ENCODE results near the gene KIAA0930.

Gene KIAA0930

GRCh38 chr22:45221201-45221600 lies 19.5 kb downstream of the KIAA0930 start:
- Histone ChIP-seq H3K36me3 (ENCODE audit: insufficient read depth, low read length) (no peaks in the 10 kb centered on the region), H3K4me1 (ENCODE audit: insufficient read depth, low read length, severe bottlenecking) (no peaks in the 10 kb centered on the region), H3K4me3 (ENCODE audit: low read depth, low read length, poor library complexity, severe bottlenecking) (no peak overlapping the region), H3K9me2 (ENCODE audit: low read depth, low read length) (no peaks in the 10 kb centered on the region), H3K9ac (ENCODE audit: low read length) (no peak overlapping the region), H3K4me2 (ENCODE audit: low read length) (no peak overlapping the region), H3K79me2 (ENCODE audit: insufficient read depth, low read length) (no peaks in the 10 kb centered on the region), H3F3A (ENCODE audit: insufficient read depth, low read length) (no peaks in the 10 kb centered on the region), H2AFZ (ENCODE audit: low read length) (no peak overlapping the region), H4K20me1 (ENCODE audit: insufficient read depth, low read length) (no peaks in the 10 kb centered on the region), H3K27ac (ENCODE audit: low read depth, low read length, poor library complexity, severe bottlenecking) (no peak overlapping the region), H3K9me3 (ENCODE audit: low read length) (no peaks in the 10 kb centered on the region), H3K27me3 (ENCODE audit: insufficient read depth, low read length) (no peaks in the 10 kb centered on the region)
- TF ChIP-seq EZH2 (IDR thresholded peaks at IDR 0.05; ENCODE audit: borderline replicate concordance, low read length) (no peak), CTCF (IDR thresholded peaks at IDR 0.05; ENCODE audit: low read length) (no peak)

GRCh38 chr22:45218976-45219375 lies 21.7 kb downstream of the KIAA0930 start:
- Histone ChIP-seq H3K4me3 (ENCODE audit: low read depth, low read length, poor library complexity, severe bottlenecking) (no peak overlapping the region), H3K4me2 (ENCODE audit: low read length) (no peak overlapping the region), H3K79me2 (ENCODE audit: insufficient read depth, low read length) (no peaks in the 10 kb centered on the region), H3K9me3 (ENCODE audit: low read length) (no peaks in the 10 kb centered on the region), H3K36me3 (ENCODE audit: insufficient read depth, low read length) (no peaks in the 10 kb centered on the region), H3K9me2 (ENCODE audit: low read depth, low read length) (no peaks in the 10 kb centered on the region), H2AFZ (ENCODE audit: low read length) (no peak overlapping the region), H3K9ac (ENCODE audit: low read length) (no peak overlapping the region), H3K4me1 (ENCODE audit: insufficient read depth, low read length, severe bottlenecking) (no peaks in the 10 kb centered on the region), H3K27me3 (ENCODE audit: insufficient read depth, low read length) (no peaks in the 10 kb centered on the region), H3K27ac (ENCODE audit: low read depth, low read length, poor library complexity, severe bottlenecking) (no peak overlapping the region), H4K20me1 (ENCODE audit: insufficient read depth, low read length) (no peaks in the 10 kb centered on the region), H3F3A (ENCODE audit: insufficient read depth, low read length) (no peaks in the 10 kb centered on the region)
- TF ChIP-seq EZH2 (IDR thresholded peaks at IDR 0.05; ENCODE audit: borderline replicate concordance, low read length) (no peak), CTCF (IDR thresholded peaks at IDR 0.05; ENCODE audit: low read length) (no peak)

- H3K4me3 ChIP-seq (ENCODE audit: low read depth, low read length, poor library complexity, severe bottlenecking), result no peak overlapping the region
- no peaks in the 10 kb centered on the region for H3K9me3 ChIP-seq (ENCODE audit: low read length)
- no peak overlapping the region for H3K27ac ChIP-seq (ENCODE audit: low read depth, low read length, poor library complexity, severe bottlenecking)
- H4K20me1 ChIP-seq (ENCODE audit: insufficient read depth, low read length), result no peaks in the 10 kb centered on the region
- H3K9me2 ChIP-seq (ENCODE audit: low read depth, low read length), result no peaks in the 10 kb centered on the region
- TF ChIP-seq EZH2 (IDR thresholded peaks at IDR 0.05; ENCODE audit: borderline replicate concordance, low read length) (no peak), CTCF (IDR thresholded peaks at IDR 0.05; ENCODE audit: low read length) (no peak)
- no peaks in the 10 kb centered on the region for H3K79me2 ChIP-seq (ENCODE audit: insufficient read depth, low read length)
- H2AFZ ChIP-seq (ENCODE audit: low read length), result no peak overlapping the region
- H3K27me3 ChIP-seq (ENCODE audit: insufficient read depth, low read length), result no peaks in the 10 kb centered on the region; the same call in 1 of the 2 replicates
- no peak overlapping the region for H3K4me2 ChIP-seq (ENCODE audit: low read length)
- no peak overlapping the region for H3K9ac ChIP-seq (ENCODE audit: low read length)
- no peaks in the 10 kb centered on the region for H3K36me3 ChIP-seq (ENCODE audit: insufficient read depth, low read length)
- no peaks in the 10 kb centered on the region for H3K4me1 ChIP-seq (ENCODE audit: insufficient read depth, low read length, severe bottlenecking)
- no peaks in the 10 kb centered on the region for H3F3A ChIP-seq (ENCODE audit: insufficient read depth, low read length)
Observed at GRCh38 chr22:45217806-45218205, 22.9 kb downstream of the KIAA0930 start.
